Measurements from ENCODE around the gene RPL10A.

RPL10A gene

DNA sequence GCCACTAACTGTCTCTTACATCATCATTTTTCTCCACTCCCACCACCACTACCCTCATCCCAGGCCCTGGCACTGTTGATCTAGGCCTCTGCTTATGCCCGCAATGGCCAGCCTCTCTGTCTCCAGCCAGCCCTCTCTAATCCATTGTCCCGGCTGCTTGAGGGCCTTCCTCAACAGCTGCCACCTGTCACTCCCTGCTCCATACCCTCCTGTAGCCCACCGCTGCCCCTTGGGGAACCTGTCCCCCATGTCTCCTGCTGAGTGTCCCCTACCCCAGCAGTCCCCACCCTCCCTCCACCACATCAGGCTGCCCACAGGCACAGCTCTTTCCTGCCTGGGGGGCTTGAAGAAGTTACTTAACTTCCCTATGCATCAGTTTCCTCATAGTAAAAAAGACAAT lies 15.3 kb downstream of the RPL10A start:
- no peak for TF ChIP-seq CTCF (IDR thresholded peaks at IDR 0.05; ENCODE audit: insufficient read depth, missing control alignments)
- FAIRE-seq, result no peak

DNA sequence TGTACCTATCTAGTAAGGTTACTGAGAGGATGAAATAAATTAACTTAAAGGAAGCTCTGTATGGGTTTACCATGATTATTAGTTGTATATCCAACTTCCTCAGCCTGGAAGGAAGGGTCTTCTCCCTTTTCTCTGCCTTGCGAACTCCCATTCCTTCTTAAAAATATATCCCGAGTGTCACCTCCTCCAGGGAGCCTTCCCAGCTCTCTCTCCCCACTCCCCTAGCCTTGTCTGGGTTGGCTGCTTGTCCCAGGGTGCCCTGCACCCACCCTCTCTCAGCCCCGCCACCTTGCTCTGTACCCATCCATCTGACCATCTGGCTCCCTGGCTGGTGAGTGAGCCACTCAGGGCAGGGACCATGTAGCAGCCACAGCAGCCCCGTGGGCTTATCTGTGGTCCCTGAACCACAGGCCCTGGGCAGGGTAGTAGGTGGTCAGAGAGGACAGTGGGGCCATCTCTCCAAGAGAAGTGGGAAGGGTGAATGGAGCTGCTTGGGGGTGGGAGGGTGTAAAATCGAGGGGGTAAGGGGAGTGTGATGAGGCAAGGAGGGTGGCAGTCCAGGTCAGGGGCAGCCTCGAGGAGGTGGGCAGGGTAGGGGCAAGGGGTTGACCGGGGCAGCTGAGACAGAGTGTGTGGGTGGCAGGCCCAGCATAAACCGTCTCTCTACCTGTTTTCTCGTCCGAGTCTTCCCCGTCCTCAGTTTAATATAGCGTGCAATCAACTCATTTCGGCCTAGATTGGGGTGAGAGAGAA lies 15.9 kb downstream of the RPL10A start:
- DNase-seq (ENCODE audit: insufficient read length, low spot score), result no peak
- TF ChIP-seq CTCF (IDR thresholded peaks at IDR 0.05; ENCODE audit: insufficient read depth, missing control alignments), result no peak
- FAIRE-seq, result no peak

More for the DNA sequence above, 15.3 kb downstream of the RPL10A start:
- no peak for DNase-seq (ENCODE audit: insufficient read length, low spot score)

GRCh38 chr6:35484921-35485392 lies 16.8 kb downstream of the RPL10A start:
- FAIRE-seq (no peak), DNase-seq (ENCODE audit: insufficient read length, low spot score) (no peak)
- TF ChIP-seq CTCF (IDR thresholded peaks at IDR 0.05; ENCODE audit: insufficient read depth, missing control alignments), result no peak

- no peak for TF ChIP-seq CTCF (IDR thresholded peaks at IDR 0.05; ENCODE audit: insufficient read depth, missing control alignments)
- FAIRE-seq (no peak), DNase-seq (ENCODE audit: insufficient read length, low spot score) (no peak)
Measured at GRCh38 chr6:35485402-35485877, 17.2 kb downstream of the RPL10A start.

GRCh38 chr6:35486005-35486925 lies 18.1 kb downstream of the RPL10A start:
- FAIRE-seq (no peak), DNase-seq (ENCODE audit: insufficient read length, low spot score) (no peak)
- TF ChIP-seq CTCF (IDR thresholded peaks at IDR 0.05; ENCODE audit: insufficient read depth, missing control alignments), result no peak

DNA sequence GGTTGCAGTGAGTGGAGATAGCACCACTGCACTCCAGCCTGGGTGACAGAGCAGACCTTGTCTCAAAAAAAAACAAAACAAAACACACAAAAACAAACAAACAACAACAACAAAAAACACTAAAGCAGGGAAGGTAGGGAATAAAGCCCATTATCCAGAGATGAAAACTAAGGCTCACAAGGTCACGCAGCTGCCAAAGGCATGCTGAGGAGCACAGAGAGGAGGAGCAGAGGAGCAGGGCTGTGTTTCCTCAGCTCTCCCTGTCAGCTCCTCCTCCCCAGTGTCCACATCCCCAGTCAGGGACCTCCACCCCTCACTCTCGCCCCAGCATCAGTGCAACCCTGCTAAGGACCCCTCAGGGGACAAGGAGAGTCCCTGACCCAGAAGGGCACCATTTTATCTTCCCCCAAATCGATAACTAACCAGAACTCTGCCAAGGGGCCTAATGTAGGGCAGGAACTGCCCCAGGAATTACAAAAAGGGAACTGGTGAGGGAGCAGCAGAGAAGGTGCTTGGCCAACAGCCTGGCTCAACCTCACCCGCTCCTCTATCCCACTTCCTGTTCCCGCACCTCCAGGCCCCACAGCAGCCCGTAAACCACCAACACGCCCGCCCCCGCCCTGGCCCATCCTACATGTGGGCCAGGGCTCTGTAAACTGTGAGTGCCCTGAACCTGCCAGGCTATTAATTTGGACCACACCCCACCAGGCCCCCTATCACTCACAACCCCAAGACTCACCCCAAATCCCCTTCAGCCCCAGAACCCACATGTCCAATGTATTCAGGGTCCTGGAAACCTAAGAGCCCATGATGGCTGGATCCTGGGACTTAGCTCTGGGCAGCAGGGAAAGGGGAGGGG lies 19.7 kb downstream of the RPL10A start:
- FAIRE-seq, result no peak
- no peak for DNase-seq (ENCODE audit: insufficient read length, low spot score)
- TF ChIP-seq CTCF (IDR thresholded peaks at IDR 0.05; ENCODE audit: insufficient read depth, missing control alignments), result no peak
